H9 (cell line): Measurements from ENCODE around the gene FAM53C. TPM values are rescaled to one million over a fixed set of nuclear protein-coding genes. Genes with fewer than 3 reads are reported as not detected.

Source experiments
- DNase-seq: peaks from one replicate; pipeline ENCODE4 v3.0.0-alpha.2; 2017
- H2AFZ ChIP-seq: one replicate; pipeline ENCODE4 v1.6.1; 2013; ENCODE audit warnings: mild to moderate bottlenecking, low read length, control low read depth, moderate library complexity
- H2AK5ac ChIP-seq: 2 replicates; pipeline ENCODE4 v1.6.1; 2013; ENCODE audit warnings: low read length, control low read depth, mixed read lengths; ENCODE audit not compliant: insufficient read length
- H2BK120ac ChIP-seq: one replicate; pipeline ENCODE4 v1.6.1; 2013; ENCODE audit warnings: low read depth, mild to moderate bottlenecking, low read length, control low read depth, inconsistent platforms; ENCODE audit not compliant: poor library complexity, severe bottlenecking
- H2BK12ac ChIP-seq: 2 replicates; pipeline ENCODE4 v1.6.1; 2013; ENCODE audit warnings: low read length, control low read depth, mixed read lengths, low read depth; ENCODE audit not compliant: insufficient read length
- H2BK15ac ChIP-seq: 2 replicates; pipeline ENCODE4 v1.6.1; 2013; ENCODE audit warnings: low read depth, low read length, control low read depth
- H2BK20ac ChIP-seq: one replicate; pipeline ENCODE4 v1.6.1; 2013; ENCODE audit warnings: low read depth, mild to moderate bottlenecking, low read length, control low read depth, inconsistent platforms; ENCODE audit not compliant: poor library complexity, severe bottlenecking
- H2BK5ac ChIP-seq: 2 replicates; pipeline ENCODE4 v1.6.1; 2013; ENCODE audit warnings: low read length, control low read depth, mixed read lengths; ENCODE audit not compliant: insufficient read length
- H3K14ac ChIP-seq: 2 replicates; pipeline ENCODE4 v1.6.1; 2013; ENCODE audit warnings: low read length, control low read depth; ENCODE audit not compliant: insufficient read depth
- H3K18ac ChIP-seq: 2 replicates; pipeline ENCODE4 v1.6.1; 2013; ENCODE audit warnings: low read depth, mild to moderate bottlenecking, mixed read lengths, low read length, control low read depth; ENCODE audit not compliant: insufficient read length
- H3K23ac ChIP-seq: 2 replicates; pipeline ENCODE4 v1.6.1; 2013; ENCODE audit warnings: low read length, control low read depth, mixed read lengths, low read depth; ENCODE audit not compliant: insufficient read length
- H3K23me2 ChIP-seq: 2 replicates; pipeline ENCODE4 v1.6.1; 2013; ENCODE audit warnings: low read depth, mild to moderate bottlenecking, mixed read lengths, low read length, control low read depth; ENCODE audit not compliant: insufficient read length, poor library complexity, severe bottlenecking
- H3K27ac ChIP-seq: 2 replicates; pipeline ENCODE4 v1.5.1; 2013; ENCODE audit warnings: low read length, control low read depth, mixed read lengths, low read depth; ENCODE audit not compliant: insufficient read length
- H3K27me3 ChIP-seq: 2 replicates; pipeline ENCODE4 v1.6.1; 2013; ENCODE audit warnings: low read length, control low read depth, inconsistent platforms; ENCODE audit not compliant: insufficient read depth
- H3K4ac ChIP-seq: 2 replicates; pipeline ENCODE4 v1.6.1; 2013; ENCODE audit warnings: low read depth, mild to moderate bottlenecking, control low read depth, inconsistent platforms, low read length, moderate library complexity
- H3K4me1 ChIP-seq: 2 replicates; pipeline ENCODE4 v1.6.1; 2013; ENCODE audit warnings: low read length, control low read depth, inconsistent platforms; ENCODE audit not compliant: insufficient read depth
- H3K4me2 ChIP-seq: 2 replicates; pipeline ENCODE4 v1.6.1; 2013; ENCODE audit warnings: low read length, control low read depth, mixed read lengths; ENCODE audit not compliant: insufficient read length, insufficient read depth
- H3K56ac ChIP-seq: 2 replicates; pipeline ENCODE4 v1.6.1; 2013; ENCODE audit warnings: low read depth, mild to moderate bottlenecking, mixed read lengths, low read length, control low read depth; ENCODE audit not compliant: insufficient read length
- H3K79me1 ChIP-seq: 2 replicates; pipeline ENCODE4 v1.6.1; 2013; ENCODE audit warnings: low read depth, mild to moderate bottlenecking, moderate library complexity, low read length, control low read depth, inconsistent platforms; ENCODE audit not compliant: insufficient read depth, poor library complexity, severe bottlenecking
- H3K79me2 ChIP-seq: 2 replicates; pipeline ENCODE4 v1.6.1; 2013; ENCODE audit warnings: low read length, control low read depth, inconsistent platforms; ENCODE audit not compliant: insufficient read depth
- H3K9ac ChIP-seq: 2 replicates; pipeline ENCODE4 v1.6.1; 2013; ENCODE audit warnings: low read length, control low read depth, mixed read lengths; ENCODE audit not compliant: insufficient read length; ENCODE audit errors: extremely low read depth
- H3K9me3 ChIP-seq: one replicate; pipeline ENCODE4 v1.6.1; 2013; ENCODE audit warnings: low read depth, low read length, inconsistent platforms; ENCODE audit not compliant: control insufficient read depth
- H3T11ph ChIP-seq: one replicate; pipeline ENCODE4 v1.6.1; 2013; ENCODE audit warnings: mild to moderate bottlenecking, low read length, control low read depth, inconsistent platforms
- H4K20me1 ChIP-seq: one replicate; pipeline ENCODE4 v1.6.1; 2013; ENCODE audit not compliant: control insufficient read depth, insufficient read length, insufficient read depth
- H4K5ac ChIP-seq: 2 replicates; pipeline ENCODE4 v1.6.1; 2013; ENCODE audit warnings: low read depth, mild to moderate bottlenecking, mixed read lengths, low read length, control low read depth; ENCODE audit not compliant: insufficient read length
- H4K8ac ChIP-seq: replicated peaks from 2 replicates; pipeline ENCODE4 v1.6.1; 2013; ENCODE audit warnings: low read length, control low read depth, mixed read lengths, low read depth; ENCODE audit not compliant: insufficient read length
- H4K91ac ChIP-seq: 2 replicates; pipeline ENCODE4 v1.6.1; 2013; ENCODE audit warnings: low read depth, mild to moderate bottlenecking, moderate library complexity, mixed read lengths, low read length, control low read depth; ENCODE audit not compliant: insufficient read length
- H3K27ac Mint-ChIP-seq, 3 experiments: 2 replicates in 2 of 3; 3 replicates in 1 of 3; pipeline ENCODE4 v1.8.0; 2020 to 2021; ENCODE audit warnings: mixed read lengths in 3 of 3, mild to moderate bottlenecking in 1 of 3, moderate library complexity in 1 of 3
- H3K27me3 Mint-ChIP-seq: 2 replicates; pipeline ENCODE4 v1.8.0; 2021; ENCODE audit warnings: low read depth, mild to moderate bottlenecking, moderate library complexity, mixed read lengths
- H3K36me3 Mint-ChIP-seq, 3 experiments: 2 replicates in 2 of 3; 3 replicates in 1 of 3; pipeline ENCODE4 v1.8.0; 2020 to 2021; ENCODE audit warnings: low read depth in 3 of 3, mixed read lengths in 3 of 3; ENCODE audit not compliant: insufficient read depth in 1 of 3
- H3K4me1 Mint-ChIP-seq, 2 experiments: 2 replicates each; pipeline ENCODE4 v1.8.0; 2020; ENCODE audit warnings: mixed read lengths in 2 of 2
- H3K4me3 Mint-ChIP-seq, 2 experiments: 2 replicates in 1 of 2; 3 replicates in 1 of 2; pipeline ENCODE4 v1.8.0; 2020 to 2021; ENCODE audit warnings: mild to moderate bottlenecking in 2 of 2, mixed read lengths in 2 of 2, moderate library complexity in 1 of 2
- H3K9me3 Mint-ChIP-seq, 2 experiments: 2 replicates in 1 of 2; 3 replicates in 1 of 2; pipeline ENCODE4 v1.8.0; 2020; ENCODE audit warnings: mild to moderate bottlenecking in 2 of 2, mixed read lengths in 2 of 2, moderate library complexity in 1 of 2
- WGBS: extraction: QIAGEN DNeasy Blood & Tissue Kit; methylation state at CpG from one replicate; pipeline ENCODE4 v1.1.7; 2013; ENCODE audit warnings: missing lambda C conversion rate, low lambda C conversion rate, mixed read lengths; ENCODE audit not compliant: insufficient read length; ENCODE audit errors: extremely low coverage; 5-methylcytosine and 5-hydroxymethylcytosine counted together
- total RNA-seq: library from RNA; stranded (reverse); gene quantifications from 2 replicates; pipeline ENCODE4 v1.2.1, GENCODE V29; 2021
- TF ChIP-seq, protein P1 (sequence below): fragments of 200-600 bp; sonication (generic); conservative IDR thresholded peaks from 3 replicates; pipeline ENCODE4 v1.8.0; 2021; ENCODE audit warnings: antibody characterized with exemption, mild to moderate bottlenecking

Gene FAM53C
- total RNA-seq, 1 experiment from 2014 or later, result 59.6 TPM

DNA sequence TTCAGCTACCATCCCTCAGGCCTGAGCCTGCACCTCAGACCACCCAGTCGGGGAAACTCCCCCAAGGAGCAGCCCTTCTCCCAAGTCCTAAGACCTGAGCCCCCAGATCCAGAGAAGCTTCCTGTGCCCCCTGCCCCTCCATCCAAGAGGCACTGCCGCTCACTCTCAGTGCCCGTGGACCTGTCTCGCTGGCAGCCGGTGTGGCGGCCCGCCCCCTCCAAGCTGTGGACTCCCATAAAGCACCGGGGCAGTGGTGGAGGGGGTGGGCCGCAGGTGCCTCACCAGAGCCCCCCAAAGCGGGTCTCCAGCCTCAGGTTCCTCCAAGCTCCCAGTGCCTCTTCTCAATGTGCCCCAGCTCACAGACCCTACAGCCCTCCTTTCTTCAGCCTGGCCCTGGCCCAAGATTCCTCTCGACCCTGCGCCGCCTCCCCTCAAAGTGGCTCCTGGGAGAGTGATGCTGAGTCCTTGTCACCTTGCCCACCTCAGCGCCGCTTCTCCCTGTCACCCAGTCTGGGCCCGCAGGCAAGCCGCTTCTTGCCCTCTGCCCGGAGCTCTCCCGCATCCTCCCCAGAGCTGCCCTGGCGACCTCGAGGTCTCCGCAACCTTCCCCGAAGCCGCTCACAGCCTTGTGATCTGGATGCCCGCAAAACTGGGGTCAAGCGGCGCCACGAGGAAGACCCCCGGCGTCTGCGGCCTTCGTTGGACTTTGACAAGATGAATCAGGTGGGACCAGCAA is 7.0 kb downstream of the FAM53C start:
- H3K27ac ChIP-seq, result no peak overlapping the region
- H2BK5ac ChIP-seq, result no peak overlapping the region
- DNase-seq, result no peak
- H4K20me1 ChIP-seq, result peaks cover 3% of the 10 kb centered on the region
- H2BK15ac ChIP-seq, result no peak overlapping the region
- H4K91ac ChIP-seq, result no peak overlapping the region
- H3K79me2 ChIP-seq, result peaks cover 12% of the 10 kb centered on the region; the same call in 1 of the 2 replicates
- H3K23me2 ChIP-seq, result no peaks in the 10 kb centered on the region
- no peak overlapping the region for H3T11ph ChIP-seq
- no peak overlapping the region for H3K18ac ChIP-seq
- no peak overlapping the region for H3K14ac ChIP-seq
- TF ChIP-seq, protein P1, sequence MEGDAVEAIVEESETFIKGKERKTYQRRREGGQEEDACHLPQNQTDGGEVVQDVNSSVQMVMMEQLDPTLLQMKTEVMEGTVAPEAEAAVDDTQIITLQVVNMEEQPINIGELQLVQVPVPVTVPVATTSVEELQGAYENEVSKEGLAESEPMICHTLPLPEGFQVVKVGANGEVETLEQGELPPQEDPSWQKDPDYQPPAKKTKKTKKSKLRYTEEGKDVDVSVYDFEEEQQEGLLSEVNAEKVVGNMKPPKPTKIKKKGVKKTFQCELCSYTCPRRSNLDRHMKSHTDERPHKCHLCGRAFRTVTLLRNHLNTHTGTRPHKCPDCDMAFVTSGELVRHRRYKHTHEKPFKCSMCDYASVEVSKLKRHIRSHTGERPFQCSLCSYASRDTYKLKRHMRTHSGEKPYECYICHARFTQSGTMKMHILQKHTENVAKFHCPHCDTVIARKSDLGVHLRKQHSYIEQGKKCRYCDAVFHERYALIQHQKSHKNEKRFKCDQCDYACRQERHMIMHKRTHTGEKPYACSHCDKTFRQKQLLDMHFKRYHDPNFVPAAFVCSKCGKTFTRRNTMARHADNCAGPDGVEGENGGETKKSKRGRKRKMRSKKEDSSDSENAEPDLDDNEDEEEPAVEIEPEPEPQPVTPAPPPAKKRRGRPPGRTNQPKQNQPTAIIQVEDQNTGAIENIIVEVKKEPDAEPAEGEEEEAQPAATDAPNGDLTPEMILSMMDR, result no peak
- WGBS, result no CpG with 5 or more reads among the region's 32 CpGs
- no peaks in the 10 kb centered on the region for H3K27me3 ChIP-seq
- H3K27me3 Mint-ChIP-seq, result no peaks in the 10 kb centered on the region
- H3K9me3 ChIP-seq, result no peaks in the 10 kb centered on the region
- H3K9me3 Mint-ChIP-seq, result no peaks in the 10 kb centered on the region
- H3K27ac Mint-ChIP-seq, result no peak overlapping the region
- no peak overlapping the region for H3K56ac ChIP-seq
- H2BK12ac ChIP-seq, result no peak overlapping the region
- H3K4ac ChIP-seq, result no peak overlapping the region
- no peak overlapping the region for H3K4me2 ChIP-seq
- no peak overlapping the region for H2BK120ac ChIP-seq
- H2BK20ac ChIP-seq, result no peak overlapping the region
- H4K8ac ChIP-seq, result no peak overlapping the region
- H3K4me1 ChIP-seq, result no peaks in the 10 kb centered on the region
- peaks cover 5% of the 10 kb centered on the region for H3K79me1 ChIP-seq
- H2AFZ ChIP-seq, result no peak overlapping the region
- H3K4me3 Mint-ChIP-seq, result no peak overlapping the region
- H3K9ac ChIP-seq, result no peak overlapping the region
- no peak overlapping the region for H3K23ac ChIP-seq
- peaks cover 63 to 79% (median 74%) of the 10 kb centered on the region in 3 experiments for H3K36me3 Mint-ChIP-seq
- H2AK5ac ChIP-seq, result no peak overlapping the region
- H4K5ac ChIP-seq, result no peak overlapping the region
- H3K4me1 Mint-ChIP-seq, result peaks cover 7 to 12% of the 10 kb centered on the region in 2 experiments; a peak in 3 of 4 replicates
